C4-2B (cell line): Measurements from ENCODE around the gene ALDOA.

ENCODE experiments used
- H3K27ac ChIP-seq: fragments of 450-650 bp; 2 replicates; pipeline ENCODE4 v1.5.1; 2017
- ZFX ChIP-seq: fragments of 450-650 bp; IDR thresholded peaks from 2 replicates; pipeline ENCODE4 v1.6.1; 2017
- TF ChIP-seq, protein P1 (sequence below): fragments of 450-650 bp; conservative IDR thresholded peaks from 2 replicates; pipeline ENCODE4 v1.5.1; 2017; ENCODE audit warnings: mild to moderate bottlenecking

ALDOA gene

DNA sequence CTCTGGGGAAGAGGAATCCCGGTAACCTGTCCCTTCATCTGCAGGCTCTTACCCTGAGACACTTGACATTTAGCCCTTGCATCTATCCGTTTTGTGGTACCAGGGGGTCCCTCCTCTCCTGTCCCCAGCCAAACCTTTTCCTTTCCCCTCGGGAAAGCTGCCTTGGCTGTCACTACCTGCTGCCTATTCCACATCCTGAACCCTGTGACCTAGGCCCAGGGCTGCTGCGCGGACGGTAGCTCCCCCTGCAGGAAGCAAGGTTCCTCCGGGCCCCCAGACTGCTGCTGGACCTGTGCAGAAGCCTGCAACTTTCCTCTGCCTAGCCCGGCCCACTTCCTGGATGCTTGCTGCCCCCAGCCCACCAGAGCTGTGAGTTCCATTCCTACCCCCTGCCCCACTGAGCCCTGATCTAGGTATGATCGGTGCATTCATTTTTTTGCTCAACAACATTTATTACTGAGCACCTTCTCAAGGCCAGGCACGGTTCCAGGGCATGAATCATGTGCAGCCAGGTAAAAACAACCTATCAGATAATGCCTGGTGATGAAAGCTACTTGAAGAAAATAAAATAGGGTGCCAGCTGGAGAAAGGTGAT lies 10.5 kb upstream of the ALDOA start:
- H3K27ac ChIP-seq: no peak overlapping the region; the same call in 1 of the 2 replicates
- TF ChIP-seq ZFX: no peak
- TF ChIP-seq, protein P1, sequence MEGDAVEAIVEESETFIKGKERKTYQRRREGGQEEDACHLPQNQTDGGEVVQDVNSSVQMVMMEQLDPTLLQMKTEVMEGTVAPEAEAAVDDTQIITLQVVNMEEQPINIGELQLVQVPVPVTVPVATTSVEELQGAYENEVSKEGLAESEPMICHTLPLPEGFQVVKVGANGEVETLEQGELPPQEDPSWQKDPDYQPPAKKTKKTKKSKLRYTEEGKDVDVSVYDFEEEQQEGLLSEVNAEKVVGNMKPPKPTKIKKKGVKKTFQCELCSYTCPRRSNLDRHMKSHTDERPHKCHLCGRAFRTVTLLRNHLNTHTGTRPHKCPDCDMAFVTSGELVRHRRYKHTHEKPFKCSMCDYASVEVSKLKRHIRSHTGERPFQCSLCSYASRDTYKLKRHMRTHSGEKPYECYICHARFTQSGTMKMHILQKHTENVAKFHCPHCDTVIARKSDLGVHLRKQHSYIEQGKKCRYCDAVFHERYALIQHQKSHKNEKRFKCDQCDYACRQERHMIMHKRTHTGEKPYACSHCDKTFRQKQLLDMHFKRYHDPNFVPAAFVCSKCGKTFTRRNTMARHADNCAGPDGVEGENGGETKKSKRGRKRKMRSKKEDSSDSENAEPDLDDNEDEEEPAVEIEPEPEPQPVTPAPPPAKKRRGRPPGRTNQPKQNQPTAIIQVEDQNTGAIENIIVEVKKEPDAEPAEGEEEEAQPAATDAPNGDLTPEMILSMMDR: no peak; the same call in 1 of the 2 replicates

DNA sequence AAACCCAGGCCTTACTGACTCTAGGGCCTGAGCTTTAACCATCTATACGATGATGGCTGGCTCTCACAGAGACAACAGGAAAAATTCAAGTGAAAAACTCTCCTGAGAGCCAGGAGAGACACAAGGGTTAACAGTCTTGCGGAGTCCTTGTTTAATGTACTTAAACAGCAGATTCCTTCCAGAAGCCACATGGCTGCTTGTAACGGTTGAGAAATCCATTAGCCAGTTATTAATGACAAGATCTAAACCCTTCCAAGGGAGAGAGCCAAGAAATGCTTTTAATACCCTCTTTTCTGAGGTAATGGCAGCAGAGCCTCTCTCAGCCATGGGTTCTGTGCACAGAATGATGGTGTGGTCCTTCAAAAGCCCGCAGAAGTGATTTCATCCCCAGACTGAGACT lies 5.2 kb upstream of the ALDOA start:
- H3K27ac ChIP-seq: peak overlapping the region; percentile 69
- TF ChIP-seq, protein P1: no peak
- TF ChIP-seq ZFX: no peak

DNA sequence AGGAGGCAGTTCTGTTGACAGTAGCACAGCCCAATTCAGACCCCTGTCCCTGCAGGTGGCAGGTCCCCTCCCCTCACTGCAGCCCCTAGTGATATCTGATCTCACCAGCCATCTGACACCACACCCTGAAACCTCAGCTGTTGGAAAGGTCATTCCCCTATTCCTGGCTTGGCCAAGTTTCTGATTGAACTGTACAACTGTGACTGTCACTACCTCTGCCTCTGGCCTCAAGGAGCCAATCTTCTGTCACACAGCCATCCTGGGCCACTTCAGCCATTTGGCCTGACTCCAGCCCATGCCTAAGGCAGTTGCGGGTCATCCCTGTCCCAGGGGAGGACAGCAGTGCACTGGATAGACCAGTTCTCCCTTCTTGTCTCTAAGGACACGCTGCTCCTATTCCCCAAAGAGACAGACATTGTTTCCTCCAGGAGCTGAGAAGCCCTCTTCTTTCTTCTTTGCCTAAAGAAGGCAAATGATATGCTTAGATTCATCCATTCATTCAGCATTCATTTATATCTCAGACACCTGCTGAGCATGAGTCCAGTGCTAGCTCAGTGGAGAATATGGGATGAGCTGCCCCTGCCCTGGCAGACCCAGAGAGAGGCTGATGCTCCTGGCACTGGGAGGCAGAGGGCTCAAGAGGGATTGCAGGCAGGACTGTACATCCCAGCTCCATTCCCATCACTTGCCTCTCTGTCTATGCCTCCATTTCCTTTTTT lies 4.6 kb upstream of the ALDOA start:
- H3K27ac ChIP-seq: peak overlapping the region; percentile 69
- TF ChIP-seq ZFX: no peak
- TF ChIP-seq, protein P1: no peak

DNA sequence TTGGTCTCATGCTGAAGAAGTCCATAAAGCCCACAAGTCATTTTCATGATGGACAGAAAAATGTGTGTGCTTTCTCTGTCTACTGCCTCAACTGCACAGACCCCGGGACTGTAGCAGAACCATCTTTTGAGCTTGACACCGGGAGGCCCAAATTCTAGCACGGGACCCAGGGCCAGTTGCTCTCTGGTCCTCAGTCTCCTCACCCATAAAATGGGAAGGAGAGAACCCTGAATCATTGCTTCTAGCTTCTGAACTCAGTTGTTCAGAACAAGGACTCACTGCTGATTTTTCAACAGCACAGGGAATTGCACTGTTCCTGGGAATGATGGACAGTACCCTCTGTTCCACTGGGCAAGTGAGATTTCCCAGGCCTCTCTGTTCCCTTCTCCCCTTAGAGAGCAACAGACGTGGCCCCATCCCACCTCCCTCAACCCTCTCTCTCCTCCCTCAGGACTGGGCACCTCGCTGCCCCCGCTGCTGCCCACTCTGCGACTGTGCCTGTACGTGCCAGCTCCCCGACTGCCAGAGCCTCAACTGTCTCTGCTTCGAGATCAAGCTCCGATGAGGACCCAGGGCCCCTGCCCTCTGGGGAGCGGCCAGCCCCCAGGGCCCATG lies 2.2 kb upstream of the ALDOA start:
- TF ChIP-seq, protein P1: no peak
- no peak for TF ChIP-seq ZFX

DNA sequence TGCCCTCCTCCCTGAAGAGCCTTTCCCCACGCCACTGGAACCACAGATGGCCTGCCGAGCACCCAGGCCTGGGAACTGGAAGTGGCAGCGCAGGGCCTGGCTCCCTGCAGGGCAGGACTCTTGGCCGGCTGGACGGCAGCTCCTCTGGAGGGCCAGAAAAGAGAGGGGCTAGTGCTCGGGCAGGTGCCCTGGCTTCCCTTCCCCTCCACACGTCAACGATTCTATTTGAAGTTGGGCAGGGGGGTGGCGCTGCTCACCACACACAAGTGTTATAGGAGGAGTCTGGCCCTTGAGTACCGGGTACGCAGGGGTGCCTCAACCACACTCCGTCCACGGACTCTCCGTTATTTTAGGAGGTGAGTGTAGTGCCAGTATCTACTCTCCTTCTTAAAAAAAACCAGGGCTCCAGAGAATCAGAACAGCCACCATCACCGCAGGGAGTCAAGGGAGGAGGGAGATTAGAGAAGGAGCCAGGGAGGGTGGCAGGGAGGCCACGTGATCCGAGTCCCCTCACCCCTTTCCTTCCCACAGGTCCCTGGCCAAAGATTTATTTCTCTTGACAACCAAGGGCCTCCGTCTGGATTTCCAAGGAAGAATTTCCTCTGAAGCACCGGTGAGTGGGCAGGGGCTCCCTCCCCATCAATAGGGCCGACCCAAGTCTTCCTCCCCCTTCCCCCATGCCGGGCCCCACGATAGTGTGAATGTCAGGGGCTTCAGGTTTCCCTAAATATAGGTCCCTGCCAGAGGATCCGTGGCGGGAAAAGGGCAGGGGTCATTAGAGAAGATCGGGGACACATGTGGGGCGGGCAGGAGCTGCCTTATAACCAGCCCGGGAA lies 1.4 kb upstream of the ALDOA start:
- peak overlapping the region; percentile 98 for H3K27ac ChIP-seq
- TF ChIP-seq, protein P1: peak; percentile 37
- TF ChIP-seq ZFX: no peak; the same call in 1 of the 2 replicates

More for the DNA sequence above, 2.2 kb upstream of the ALDOA start:
- peak overlapping the region; percentile 98 for H3K27ac ChIP-seq

DNA sequence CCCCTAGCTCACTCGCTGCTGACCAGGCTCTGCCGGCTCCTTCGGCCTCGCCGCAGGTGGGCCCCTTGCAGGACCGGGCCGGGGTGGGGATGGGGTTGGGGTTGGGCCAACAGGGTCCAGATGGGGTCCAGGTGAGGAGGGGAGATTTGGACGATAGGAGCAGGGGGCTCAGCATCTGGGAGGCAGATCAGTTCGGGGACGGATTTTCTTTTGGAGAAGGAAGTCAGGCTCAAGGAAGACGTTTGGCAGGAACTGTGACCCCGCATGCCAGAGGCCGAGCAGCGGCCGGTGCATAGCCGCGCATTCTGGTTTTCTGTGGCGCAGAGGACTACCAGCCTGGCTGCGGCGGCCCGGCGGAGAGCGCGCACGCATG lies 845 bp upstream of the ALDOA start:
- TF ChIP-seq ZFX: no peak
- TF ChIP-seq, protein P1: no peak
- H3K27ac ChIP-seq: peak overlapping the region; percentile 98
